Measurements from ENCODE around the gene SETBP1. TPM values are rescaled to one million over a fixed set of nuclear protein-coding genes. Genes with fewer than 3 reads are reported as not detected.

SETBP1 gene
- total RNA-seq, 1 experiment from 2014 or later = 0.05 TPM

DNA sequence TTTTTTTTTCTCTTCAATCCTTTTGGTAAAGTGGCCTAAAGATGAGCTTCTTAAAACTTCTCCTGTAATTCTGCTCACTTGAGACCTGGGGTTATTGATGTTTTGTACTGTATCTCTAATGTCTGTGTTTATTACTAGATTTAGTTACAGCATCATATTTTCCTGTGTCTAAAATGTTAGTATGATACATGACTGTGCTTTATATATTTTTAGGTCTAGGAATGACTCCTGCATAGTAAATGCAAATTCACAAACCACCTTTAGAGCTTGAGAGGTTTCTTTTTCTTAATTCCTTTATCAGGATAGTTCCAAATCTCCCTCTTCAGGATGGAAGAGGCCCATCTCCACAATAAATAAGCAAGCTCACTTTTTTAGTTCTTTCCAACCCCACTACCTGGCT is 197.6 kb downstream of the SETBP1 start:
- H3K4me2 ChIP-seq (ENCODE audit: low read length) = no peak overlapping the region
- no peak for TF ChIP-seq RAD21 (IDR thresholded peaks at IDR 0.05; ENCODE audit: low read depth)
- CTCF ChIA-PET = no interaction called here
- H3K9me3 ChIP-seq (ENCODE audit: control insufficient read depth in 1 of 2, insufficient read depth in 1 of 2, low read depth in 1 of 2, low read length in 2 of 2) = peaks cover 22 to 45% of the 10 kb centered on the region in 2 experiments; a peak in 2 of 4 replicates
- H3K27ac ChIP-seq (ENCODE audit: low read depth, low read length) = no peak overlapping the region
- H3K4me3 ChIP-seq (replicated peaks in 1 of 2; ENCODE audit: low read depth in 1 of 2, low read length in 2 of 2) = no peak overlapping the region
- ATAC-seq = no peak
- DNase-seq (ENCODE audit: low read depth, low spot score) = no peak
- H3K4me1 ChIP-seq (ENCODE audit: control insufficient read depth in 1 of 2, insufficient read depth in 2 of 2, low read length in 2 of 2) = no peaks in the 10 kb centered on the region
- RAD21 ChIA-PET (ENCODE audit: low non-redundant PET in 1 of 2, low total read pairs in 2 of 2, uncharacterized antibody in 2 of 2, unreplicated experiment in 2 of 2) = no interaction called here
- no peaks in the 10 kb centered on the region for H4K20me1 ChIP-seq (ENCODE audit: insufficient read depth)
- no peak overlapping the region for H2AFZ ChIP-seq (ENCODE audit: low read depth, low read length, poor library complexity, severe bottlenecking)
- no TSS peak for BruUV-seq (replicated peaks)
- intact Hi-C loops (cut with micrococcal nuclease) = no loop called here
- H3K9ac ChIP-seq (ENCODE audit: low read length) = no peak overlapping the region
- H3K36me3 ChIP-seq (ENCODE audit: control insufficient read depth in 1 of 2, insufficient read depth in 2 of 2, low read length in 2 of 2) = no peaks in the 10 kb centered on the region
- POLR2A ChIA-PET = no interaction called here
- no peaks in the 10 kb centered on the region for H3K9me2 ChIP-seq (ENCODE audit: insufficient read depth)
- H3K79me2 ChIP-seq (ENCODE audit: insufficient read depth, low read length) = no peaks in the 10 kb centered on the region
- H3K27me3 ChIP-seq (ENCODE audit: insufficient read depth, low read length) = no peaks in the 10 kb centered on the region

DNA sequence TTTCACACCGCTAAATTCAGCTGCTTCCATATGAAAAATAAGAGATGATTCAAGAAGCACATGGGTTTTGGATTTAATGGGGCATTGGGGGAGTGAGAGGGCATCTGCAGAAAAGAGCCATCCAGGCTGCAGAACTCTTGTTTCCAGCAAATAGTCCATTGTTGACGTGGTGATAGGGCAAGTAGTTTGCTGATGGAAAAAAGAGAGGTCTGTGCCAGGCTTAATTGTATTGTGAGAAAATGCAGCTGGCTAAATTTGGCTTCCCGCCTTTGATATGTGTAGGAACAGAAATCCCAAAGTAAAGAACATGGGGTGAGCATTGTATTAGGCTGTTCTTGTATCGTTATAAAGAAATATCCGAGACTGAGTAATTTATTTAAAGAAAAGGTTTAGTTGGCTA is 199.5 kb downstream of the SETBP1 start:
- Histone ChIP-seq H3K27ac (ENCODE audit: low read depth, low read length) (no peak overlapping the region), H3K79me2 (ENCODE audit: insufficient read depth, low read length) (no peaks in the 10 kb centered on the region), H3K9me2 (ENCODE audit: insufficient read depth) (no peaks in the 10 kb centered on the region), H2AFZ (ENCODE audit: low read depth, low read length, poor library complexity, severe bottlenecking) (no peak overlapping the region), H3K9me3 (ENCODE audit: control insufficient read depth in 1 of 2, insufficient read depth in 1 of 2, low read depth in 1 of 2, low read length in 2 of 2) (peaks cover 21 to 38% of the 10 kb centered on the region in 2 experiments; a peak in 2 of 4 replicates), H3K4me2 (ENCODE audit: low read length) (no peak overlapping the region), H3K9ac (ENCODE audit: low read length) (no peak overlapping the region), H3K4me3 (replicated peaks in 1 of 2; ENCODE audit: low read depth in 1 of 2, low read length in 2 of 2) (no peak overlapping the region), H3K4me1 (ENCODE audit: control insufficient read depth in 1 of 2, insufficient read depth in 2 of 2, low read length in 2 of 2) (no peaks in the 10 kb centered on the region), H3K27me3 (ENCODE audit: insufficient read depth, low read length) (no peaks in the 10 kb centered on the region), H4K20me1 (ENCODE audit: insufficient read depth) (no peaks in the 10 kb centered on the region), H3K36me3 (ENCODE audit: control insufficient read depth in 1 of 2, insufficient read depth in 2 of 2, low read length in 2 of 2) (no peaks in the 10 kb centered on the region)
- DNase-seq (ENCODE audit: low read depth, low spot score) (no peak), ATAC-seq (no peak)
- ChIA-PET RAD21 (ENCODE audit: low non-redundant PET in 1 of 2, low total read pairs in 2 of 2, uncharacterized antibody in 2 of 2, unreplicated experiment in 2 of 2) (no interaction called here), CTCF (no interaction called here), POLR2A (no interaction called here)
- intact Hi-C loops (cut with micrococcal nuclease) = no loop called here
- no TSS peak for BruUV-seq (replicated peaks)
- TF ChIP-seq, protein P1, sequence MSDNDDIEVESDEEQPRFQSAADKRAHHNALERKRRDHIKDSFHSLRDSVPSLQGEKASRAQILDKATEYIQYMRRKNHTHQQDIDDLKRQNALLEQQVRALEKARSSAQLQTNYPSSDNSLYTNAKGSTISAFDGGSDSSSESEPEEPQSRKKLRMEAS (IDR thresholded peaks at IDR 0.05) = no peak
- TF ChIP-seq EZH2phosphoT487 (IDR thresholded peaks at IDR 0.05; ENCODE audit: borderline replicate concordance) = no peak
- no peak for TF ChIP-seq ZNF274 (IDR thresholded peaks at IDR 0.05; ENCODE audit: low read depth, low read length)
- TF ChIP-seq ELF1 (IDR thresholded peaks at IDR 0.05; ENCODE audit: borderline replicate concordance, low read depth) = no peak
- TF ChIP-seq SP1 (IDR thresholded peaks at IDR 0.05; ENCODE audit: low read depth) = no peak
- no peak for TF ChIP-seq ZBTB33 (IDR thresholded peaks at IDR 0.05; ENCODE audit: extremely low read depth, insufficient replicate concordance, low read length)
- TF ChIP-seq YY1 (IDR thresholded peaks at IDR 0.05; ENCODE audit: extremely low read depth, insufficient replicate concordance, low read depth, low read length) = no peak
- no peak for TF ChIP-seq POLR2A (IDR thresholded peaks at IDR 0.05; ENCODE audit: borderline replicate concordance, extremely low read depth, insufficient read depth, insufficient read length)
- TF ChIP-seq SRF (IDR thresholded peaks at IDR 0.05; ENCODE audit: low read depth) = no peak
- no peak for TF ChIP-seq JUND (IDR thresholded peaks at IDR 0.05)
- no peak for TF ChIP-seq EGR1 (IDR thresholded peaks at IDR 0.05; ENCODE audit: low read depth)
